ENCODE results near the gene QKI.
"Not testable (repeated sequence)": the region's sequence is repeated elsewhere in the genome, so short reads cannot be mapped to it uniquely, and the experiment has no call there.

Gene QKI

GRCh38 chr6:163469459-163469985 lies 55.0 kb downstream of the QKI start:
- Histone ChIP-seq H3K79me1 (ENCODE audit: low read depth, low read length) (peaks cover 3% of the 10 kb centered on the region), H2BK120ac (ENCODE audit: low read depth, low read length) (no peak overlapping the region), H3K18ac (ENCODE audit: low read length) (no peak overlapping the region), H2BK12ac (ENCODE audit: low read length) (no peak overlapping the region), H3K4me3 (ENCODE audit: low read length in 2 of 2) (no peak overlapping the region), H3K9me3 (replicated peaks in 1 of 2; ENCODE audit: control insufficient read depth in 2 of 2, insufficient read depth in 1 of 2, low read depth in 1 of 2, low read length in 2 of 2) (peaks cover 3 to 80% of the 10 kb centered on the region in 2 donors), H3K4me1 (ENCODE audit: control insufficient read depth in 2 of 2, insufficient read depth in 1 of 2, low read depth in 1 of 2, low read length in 2 of 2) (no peaks in the 10 kb centered on the region), H3K36me3 (replicated peaks in 1 of 2; ENCODE audit: control insufficient read depth in 2 of 2, insufficient read depth in 2 of 2, low read length in 2 of 2) (peaks cover 5 to 100% of the 10 kb centered on the region in 2 donors), H3K4me2 (ENCODE audit: insufficient read depth, low read length, poor library complexity, severe bottlenecking) (no peak overlapping the region), H3K9ac (ENCODE audit: low read depth, low read length, poor library complexity) (no peak overlapping the region), H3K4ac (ENCODE audit: low read length) (no peak overlapping the region), H3K27me3 (ENCODE audit: control insufficient read depth in 3 of 3, insufficient read depth in 3 of 3, low read depth in 1 of 3, low read length in 3 of 3) (no peaks in the 10 kb centered on the region), H2BK15ac (ENCODE audit: low read length) (no peak overlapping the region), H3K14ac (ENCODE audit: low read length) (no peak overlapping the region), H4K8ac (ENCODE audit: low read depth, low read length) (no peak overlapping the region), H2AK5ac (ENCODE audit: low read depth, low read length) (no peak overlapping the region), H4K91ac (ENCODE audit: low read depth, low read length, poor library complexity) (no peak overlapping the region), H2AFZ (ENCODE audit: low read length) (no peak overlapping the region), H3K23ac (ENCODE audit: low read depth, low read length, poor library complexity) (no peak overlapping the region), H3K27ac (replicated peaks; ENCODE audit: low read length) (no peak overlapping the region), H2BK5ac (ENCODE audit: low read length) (no peak overlapping the region)
- no peak for DNase-seq (ENCODE audit: low spot score)
- WGBS, 2 donors (ENCODE audit: extremely low coverage in 2 of 2, insufficient read length in 2 of 2, insufficient replicate concordance in 1 of 2), result no CpG with 5 or more reads among the region's 1 CpG

- H3K4me1 ChIP-seq (ENCODE audit: control insufficient read depth in 2 of 2, insufficient read depth in 1 of 2, low read depth in 1 of 2, low read length in 2 of 2), result no peaks in the 10 kb centered on the region
- H2BK15ac ChIP-seq (ENCODE audit: low read length), result no peak overlapping the region
- H3K23ac ChIP-seq (ENCODE audit: low read depth, low read length, poor library complexity), result no peak overlapping the region
- DNase-seq (ENCODE audit: low spot score), result no peak
- H3K9ac ChIP-seq (ENCODE audit: low read depth, low read length, poor library complexity), result no peak overlapping the region
- peaks cover 3 to 74% of the 10 kb centered on the region in 2 donors for H3K9me3 ChIP-seq (replicated peaks in 1 of 2; ENCODE audit: control insufficient read depth in 2 of 2, insufficient read depth in 1 of 2, low read depth in 1 of 2, low read length in 2 of 2)
- no peak overlapping the region for H3K18ac ChIP-seq (ENCODE audit: low read length)
- H4K8ac ChIP-seq (ENCODE audit: low read depth, low read length), result no peak overlapping the region
- no peak overlapping the region for H3K14ac ChIP-seq (ENCODE audit: low read length)
- H2BK5ac ChIP-seq (ENCODE audit: low read length), result no peak overlapping the region
- no peaks in the 10 kb centered on the region for H3K27me3 ChIP-seq (ENCODE audit: control insufficient read depth in 3 of 3, insufficient read depth in 3 of 3, low read depth in 1 of 3, low read length in 3 of 3)
- H3K36me3 ChIP-seq (replicated peaks in 1 of 2; ENCODE audit: control insufficient read depth in 2 of 2, insufficient read depth in 2 of 2, low read length in 2 of 2), result peaks cover 5 to 100% of the 10 kb centered on the region in 2 donors
- no peak overlapping the region for H3K4me3 ChIP-seq (ENCODE audit: low read length in 2 of 2)
- no peak overlapping the region for H3K4me2 ChIP-seq (ENCODE audit: insufficient read depth, low read length, poor library complexity, severe bottlenecking)
- H3K27ac ChIP-seq (replicated peaks; ENCODE audit: low read length), result no peak overlapping the region
- no peak overlapping the region for H2BK12ac ChIP-seq (ENCODE audit: low read length)
- no peak overlapping the region for H3K4ac ChIP-seq (ENCODE audit: low read length)
- no peak overlapping the region for H2AFZ ChIP-seq (ENCODE audit: low read length)
- no peak overlapping the region for H2BK120ac ChIP-seq (ENCODE audit: low read depth, low read length)
- no peaks in the 10 kb centered on the region for H3K79me1 ChIP-seq (ENCODE audit: low read depth, low read length)
- no peak overlapping the region for H4K91ac ChIP-seq (ENCODE audit: low read depth, low read length, poor library complexity)
- H2AK5ac ChIP-seq (ENCODE audit: low read depth, low read length), result no peak overlapping the region
Observed at GRCh38 chr6:163470611-163471010, 56.1 kb downstream of the QKI start.

- no peak overlapping the region for H4K91ac ChIP-seq (ENCODE audit: low read depth, low read length, poor library complexity)
- no peak overlapping the region for H2AFZ ChIP-seq (ENCODE audit: low read length)
- H3K23ac ChIP-seq (ENCODE audit: low read depth, low read length, poor library complexity), result no peak overlapping the region
- H2BK12ac ChIP-seq (ENCODE audit: low read length), result no peak overlapping the region
- H3K27me3 ChIP-seq (ENCODE audit: control insufficient read depth in 3 of 3, insufficient read depth in 3 of 3, low read depth in 1 of 3, low read length in 3 of 3), result no peaks in the 10 kb centered on the region
- H2BK5ac ChIP-seq (ENCODE audit: low read length), result no peak overlapping the region
- no peak overlapping the region for H3K14ac ChIP-seq (ENCODE audit: low read length)
- no peak overlapping the region for H3K18ac ChIP-seq (ENCODE audit: low read length)
- no peak overlapping the region for H3K4ac ChIP-seq (ENCODE audit: low read length)
- H3K4me1 ChIP-seq (ENCODE audit: control insufficient read depth in 2 of 2, insufficient read depth in 1 of 2, low read depth in 1 of 2, low read length in 2 of 2), result peaks cover 0 to 4% of the 10 kb centered on the region in 2 donors
- H2BK15ac ChIP-seq (ENCODE audit: low read length), result no peak overlapping the region
- H3K79me1 ChIP-seq (ENCODE audit: low read depth, low read length), result no peaks in the 10 kb centered on the region
- no peak for DNase-seq (ENCODE audit: low spot score)
- no peak overlapping the region for H4K8ac ChIP-seq (ENCODE audit: low read depth, low read length)
- H3K36me3 ChIP-seq (replicated peaks in 1 of 2; ENCODE audit: control insufficient read depth in 2 of 2, insufficient read depth in 2 of 2, low read length in 2 of 2), result peaks cover 5 to 100% of the 10 kb centered on the region in 2 donors
- H3K9me3 ChIP-seq (replicated peaks in 1 of 2; ENCODE audit: control insufficient read depth in 2 of 2, insufficient read depth in 1 of 2, low read depth in 1 of 2, low read length in 2 of 2), result peaks cover 3 to 60% of the 10 kb centered on the region in 2 donors
- no peak overlapping the region for H2AK5ac ChIP-seq (ENCODE audit: low read depth, low read length)
- no peak overlapping the region for H3K4me2 ChIP-seq (ENCODE audit: insufficient read depth, low read length, poor library complexity, severe bottlenecking)
- H2BK120ac ChIP-seq (ENCODE audit: low read depth, low read length), result no peak overlapping the region
- H3K27ac ChIP-seq (replicated peaks; ENCODE audit: low read length), result no peak overlapping the region
- H3K9ac ChIP-seq (ENCODE audit: low read depth, low read length, poor library complexity), result no peak overlapping the region
- no CpG with 5 or more reads among the region's 2 CpGs for WGBS, 2 donors (ENCODE audit: extremely low coverage in 2 of 2, insufficient read length in 2 of 2, insufficient replicate concordance in 1 of 2)
- H3K4me3 ChIP-seq (ENCODE audit: low read length in 2 of 2), result no peak overlapping the region
Observed at GRCh38 chr6:163474581-163474980, 60.1 kb downstream of the QKI start.

GRCh38 chr6:163476946-163477345 lies 62.4 kb downstream of the QKI start:
- H3K18ac ChIP-seq (ENCODE audit: low read length); H3K27ac ChIP-seq (replicated peaks; ENCODE audit: low read length); H3K4me3 ChIP-seq (ENCODE audit: low read length in 2 of 2); H2AK5ac ChIP-seq (ENCODE audit: low read depth, low read length); H3K9ac ChIP-seq (ENCODE audit: low read depth, low read length, poor library complexity); H2BK12ac ChIP-seq (ENCODE audit: low read length); H3K79me1 ChIP-seq (ENCODE audit: low read depth, low read length); H3K4ac ChIP-seq (ENCODE audit: low read length); H3K27me3 ChIP-seq (ENCODE audit: control insufficient read depth in 3 of 3, insufficient read depth in 3 of 3, low read depth in 1 of 3, low read length in 3 of 3); H4K91ac ChIP-seq (ENCODE audit: low read depth, low read length, poor library complexity); DNase-seq (ENCODE audit: low spot score); H3K4me2 ChIP-seq (ENCODE audit: insufficient read depth, low read length, poor library complexity, severe bottlenecking); H4K8ac ChIP-seq (ENCODE audit: low read depth, low read length); H3K4me1 ChIP-seq (ENCODE audit: control insufficient read depth in 2 of 2, insufficient read depth in 1 of 2, low read depth in 1 of 2, low read length in 2 of 2); H2BK5ac ChIP-seq (ENCODE audit: low read length); H3K23ac ChIP-seq (ENCODE audit: low read depth, low read length, poor library complexity); H2AFZ ChIP-seq (ENCODE audit: low read length); H2BK15ac ChIP-seq (ENCODE audit: low read length); H3K14ac ChIP-seq (ENCODE audit: low read length); H2BK120ac ChIP-seq (ENCODE audit: low read depth, low read length): not testable (repeated sequence)
- H3K36me3 ChIP-seq (replicated peaks in 1 of 2; ENCODE audit: control insufficient read depth in 2 of 2, insufficient read depth in 2 of 2, low read length in 2 of 2), result peaks cover 1 to 100% of the 10 kb centered on the region in 2 donors
- H3K9me3 ChIP-seq (replicated peaks in 1 of 2; ENCODE audit: control insufficient read depth in 2 of 2, insufficient read depth in 1 of 2, low read depth in 1 of 2, low read length in 2 of 2), result peaks cover 0 to 40% of the 10 kb centered on the region in 2 donors
- no CpG with 5 or more reads among the region's 7 CpGs for WGBS, 2 donors (ENCODE audit: extremely low coverage in 2 of 2, insufficient read length in 2 of 2, insufficient replicate concordance in 1 of 2)

All from neuronal stem cell (in vitro differentiated cells).